Brain microvascular endothelial cell (primary cell): ENCODE data around the gene UPK1B.

Source experiments
- DNase-seq: peaks from one replicate; pipeline ENCODE4 v3.0.0-alpha.2; 2020
- H3K27ac ChIP-seq: fragments of 250-450 bp; sonication (Bioruptor Pico); 2 replicates; pipeline ENCODE4 v1.5.1; 2020; ENCODE audit warnings: mild to moderate bottlenecking, moderate library complexity
- H3K27me3 ChIP-seq: fragments of 250-450 bp; sonication (Bioruptor Pico); replicated peaks from 2 replicates; pipeline ENCODE4 v1.5.1; 2020; ENCODE audit warnings: mild to moderate bottlenecking
- H3K36me3 ChIP-seq: fragments of 250-450 bp; sonication (Bioruptor Pico); replicated peaks from 2 replicates; pipeline ENCODE4 v1.5.1; 2020; ENCODE audit warnings: mild to moderate bottlenecking
- H3K4me3 ChIP-seq: 2 replicates; pipeline ENCODE4 v1.5.1; 2011; ENCODE audit warnings: low read depth, mild to moderate bottlenecking, control low read depth, low read length, moderate library complexity
- CTCF ChIP-seq: IDR thresholded peaks from 2 replicates; pipeline ENCODE4 v1.5.1; 2011; ENCODE audit warnings: low read depth, mild to moderate bottlenecking, moderate library complexity, low read length, control low read depth, inconsistent platforms; ENCODE audit errors: missing control alignments
- in situ Hi-C: cut with HindIII; loops from 2 replicates; pipeline ENCODE4 v1.10.0; 2017; ENCODE audit warnings: low sequenced_read_pairs, low pct_ligation_motif_present

The UPK1B gene

GRCh38 chr3:119236756-119237155 lies 63.4 kb downstream of the UPK1B start:
- no peak overlapping the region for H3K27ac ChIP-seq
- H3K36me3 ChIP-seq: no peaks in the 10 kb centered on the region
- H3K27me3 ChIP-seq: no peaks in the 10 kb centered on the region
- no peak for DNase-seq
- in situ Hi-C loops: no loop called here
- H3K4me3 ChIP-seq: no peak overlapping the region
- no peak for TF ChIP-seq CTCF

- no peak for DNase-seq
- in situ Hi-C loops: no loop called here
- no peaks in the 10 kb centered on the region for H3K27me3 ChIP-seq
- H3K36me3 ChIP-seq: no peaks in the 10 kb centered on the region
- TF ChIP-seq CTCF: no peak
- H3K4me3 ChIP-seq: no peak overlapping the region
- H3K27ac ChIP-seq: no peak overlapping the region
Observed at GRCh38 chr3:119237299-119237698, 63.9 kb downstream of the UPK1B start.

GRCh38 chr3:119238363-119238762 lies 65.0 kb downstream of the UPK1B start:
- no peak for TF ChIP-seq CTCF
- H3K27me3 ChIP-seq: no peaks in the 10 kb centered on the region
- H3K4me3 ChIP-seq: no peak overlapping the region
- no peak for DNase-seq
- no peak overlapping the region for H3K27ac ChIP-seq
- no peaks in the 10 kb centered on the region for H3K36me3 ChIP-seq
- in situ Hi-C loops: no loop called here

- Histone ChIP-seq H3K36me3 (no peaks in the 10 kb centered on the region), H3K27ac (no peak overlapping the region), H3K4me3 (peak overlapping the region; percentile 68), H3K27me3 (no peaks in the 10 kb centered on the region)
- no peak for DNase-seq
- in situ Hi-C loops: no loop called here
- no peak for TF ChIP-seq CTCF
Observed at GRCh38 chr3:119239206-119239820, 65.9 kb downstream of the UPK1B start.

GRCh38 chr3:119240101-119240590 lies 66.7 kb downstream of the UPK1B start:
- in situ Hi-C loops: no loop called here

More at GRCh38 chr3:119240101-119240590, 66.7 kb downstream of the UPK1B start:
- H3K36me3 ChIP-seq: no peaks in the 10 kb centered on the region
- TF ChIP-seq CTCF: no peak
- no peaks in the 10 kb centered on the region for H3K27me3 ChIP-seq
- peak overlapping the region; percentile 86 for H3K27ac ChIP-seq
- H3K4me3 ChIP-seq: peak overlapping the region; percentile 68
- no peak for DNase-seq
